SK-N-MC (cell line): ENCODE data around the gene UBL7.

Experiments
- EZH2 ChIP-seq: fragments of 200-600 bp; sonication (generic); IDR thresholded peaks from one replicate; pipeline ENCODE4 v1.6.1; 2017; ENCODE audit warnings: antibody characterized with exemption
- FOXP2 ChIP-seq: optimal IDR thresholded peaks from 2 replicates; pipeline ENCODE3; 2011; ENCODE audit warnings: mild to moderate bottlenecking, moderate library complexity; ENCODE audit not compliant: insufficient read depth; ENCODE audit errors: extremely low read length, control extremely low read depth
- POLR2AphosphoS5 ChIP-seq: IDR thresholded peaks from 2 replicates; pipeline ENCODE4 v1.6.1; 2012; ENCODE audit warnings: mild to moderate bottlenecking, low read depth, low read length, borderline replicate concordance

GRCh38 chr15:74461847-74462511 is 1.0 kb upstream of the UBL7 start:
- TF ChIP-seq EZH2, result no peak
- no peak for TF ChIP-seq POLR2AphosphoS5
- no peak for TF ChIP-seq FOXP2
